Activated naive CD4-positive, alpha-beta T cell treated with anti-CD3 and anti-CD28 coated beads for 36 hours (primary cell): ENCODE results near the gene ATG13. TPM values are rescaled to one million over a fixed set of nuclear protein-coding genes. Genes with fewer than 3 reads are reported as not detected.

Experiments
- CTCF ChIA-PET: fragments of 350-600 bp; sonication (Branson Sonifier 250); formaldehyde crosslinking; loops from one replicate; lab custom pipeline; 2021; ENCODE audit warnings: antibody characterized with exemption; lab: Charles Lee
- DNase-seq: peaks from one replicate; pipeline ENCODE4 v3.0.0-alpha.2; 2020
- H3K27ac Mint-ChIP-seq: one replicate; pipeline ENCODE4 v1.8.0; 2021; ENCODE audit warnings: mild to moderate bottlenecking, mixed read lengths
- H3K27me3 Mint-ChIP-seq: one replicate; pipeline ENCODE4 v1.8.0; 2021; ENCODE audit warnings: low read depth, mixed read lengths
- H3K36me3 Mint-ChIP-seq: one replicate; pipeline ENCODE4 v1.8.0; 2021; ENCODE audit warnings: low read depth, mixed read lengths
- H3K4me1 Mint-ChIP-seq: one replicate; pipeline ENCODE4 v1.8.0; 2021; ENCODE audit warnings: low read depth, mixed read lengths
- H3K4me3 Mint-ChIP-seq: one replicate; pipeline ENCODE4 v1.8.0; 2021; ENCODE audit warnings: mild to moderate bottlenecking, moderate library complexity, mixed read lengths
- H3K9me3 Mint-ChIP-seq: one replicate; pipeline ENCODE4 v1.8.0; 2021; ENCODE audit warnings: mixed read lengths
- intact Hi-C: fragments of 100-400 bp; cut with micrococcal nuclease; formaldehyde crosslinking; loops from one replicate; pipeline ENCODE4 v1.15.1; 2023
- total RNA-seq, 2 experiments: library from RNA; stranded (reverse); gene quantifications; one replicate each; pipeline ENCODE4 v1.2.3, GENCODE V29; 2021

ATG13 gene
- total RNA-seq, 2 experiments from 2014 or later = 54.7 to 55.6 TPM

GRCh38 chr11:46594785-46595184 is 22.6 kb upstream of the ATG13 start:
- Mint-ChIP-seq H3K4me3 (peak overlapping the region; percentile 94), H3K4me1 (peaks cover 33% of the 10 kb centered on the region), H3K9me3 (no peaks in the 10 kb centered on the region), H3K27me3 (no peaks in the 10 kb centered on the region), H3K36me3 (peaks cover 2% of the 10 kb centered on the region), H3K27ac (no peak overlapping the region)
- no peak for DNase-seq
- intact Hi-C loops = loop anchor here (1.0 to 2.0 kb wide), 3 partner anchors 23 to 342 kb away; partner anchors contain the start of genes ATG13, CSTPP1 and HARBI1
- CTCF ChIA-PET = interaction anchor here (1.7 to 1.8 kb wide), 2 partner anchors 10 to 23 kb away, joined by 4 to 6 read pairs; partner anchors contain the start of gene ATG13

- Mint-ChIP-seq H3K4me3 (no peak overlapping the region), H3K27ac (no peak overlapping the region), H3K4me1 (peaks cover 16% of the 10 kb centered on the region), H3K36me3 (no peaks in the 10 kb centered on the region), H3K27me3 (no peaks in the 10 kb centered on the region), H3K9me3 (no peaks in the 10 kb centered on the region)
- CTCF ChIA-PET = no interaction called here
- DNase-seq = no peak
- intact Hi-C loops = no loop called here
Measured at GRCh38 chr11:46597155-46597554, 20.2 kb upstream of the ATG13 start.

GRCh38 chr11:46597609-46598219 is 19.6 kb upstream of the ATG13 start:
- peaks cover 11% of the 10 kb centered on the region for H3K4me1 Mint-ChIP-seq
- H3K36me3 Mint-ChIP-seq = no peaks in the 10 kb centered on the region
- intact Hi-C loops = no loop called here
- no peak overlapping the region for H3K27ac Mint-ChIP-seq
- H3K27me3 Mint-ChIP-seq = no peaks in the 10 kb centered on the region
- no peak for DNase-seq
- H3K9me3 Mint-ChIP-seq = no peaks in the 10 kb centered on the region
- H3K4me3 Mint-ChIP-seq = no peak overlapping the region
- CTCF ChIA-PET = no interaction called here

- H3K27ac Mint-ChIP-seq = no peak overlapping the region
- no peak overlapping the region for H3K4me3 Mint-ChIP-seq
Measured at GRCh38 chr11:46599340-46600193, 17.8 kb upstream of the ATG13 start.

GRCh38 chr11:46600194-46600960 is 17.0 kb upstream of the ATG13 start:
- Mint-ChIP-seq H3K36me3 (peaks cover 2% of the 10 kb centered on the region), H3K4me1 (peaks cover 3% of the 10 kb centered on the region), H3K9me3 (no peaks in the 10 kb centered on the region), H3K4me3 (no peak overlapping the region), H3K27me3 (no peaks in the 10 kb centered on the region), H3K27ac (no peak overlapping the region)
- CTCF ChIA-PET = interaction anchor here (0.6 kb wide), 1 partner anchor 80 kb away, joined by 4 read pairs; no protein-coding TSS in a partner anchor
- intact Hi-C loops = no loop called here
- DNase-seq = no peak

More at GRCh38 chr11:46599340-46600193, 17.8 kb upstream of the ATG13 start:
- DNase-seq = no peak
- CTCF ChIA-PET = interaction anchor here (0.6 to 1.4 kb wide), 3 partner anchors 12 to 593 kb away, joined by 4 to 6 read pairs (median 5); no protein-coding TSS in a partner anchor
- Mint-ChIP-seq H3K4me1 (peaks cover 3% of the 10 kb centered on the region), H3K36me3 (peaks cover 2% of the 10 kb centered on the region), H3K9me3 (no peaks in the 10 kb centered on the region), H3K27me3 (no peaks in the 10 kb centered on the region)
- intact Hi-C loops = no loop called here

GRCh38 chr11:46601129-46601528 is 16.2 kb upstream of the ATG13 start:
- Mint-ChIP-seq H3K27ac (no peak overlapping the region), H3K4me3 (no peak overlapping the region), H3K4me1 (peaks cover 3% of the 10 kb centered on the region), H3K27me3 (no peaks in the 10 kb centered on the region), H3K36me3 (peaks cover 2% of the 10 kb centered on the region), H3K9me3 (no peaks in the 10 kb centered on the region)
- intact Hi-C loops = no loop called here
- CTCF ChIA-PET = no interaction called here
- DNase-seq = no peak

- no peaks in the 10 kb centered on the region for H3K9me3 Mint-ChIP-seq
- H3K4me3 Mint-ChIP-seq = no peak overlapping the region
- H3K4me1 Mint-ChIP-seq = peaks cover 3% of the 10 kb centered on the region
- H3K27me3 Mint-ChIP-seq = no peaks in the 10 kb centered on the region
- intact Hi-C loops = no loop called here
- no peak overlapping the region for H3K27ac Mint-ChIP-seq
- peaks cover 2% of the 10 kb centered on the region for H3K36me3 Mint-ChIP-seq
- CTCF ChIA-PET = interaction anchor here (1.6 kb wide), 1 partner anchor 114 kb away, joined by 3 read pairs; no protein-coding TSS in a partner anchor
- no peak for DNase-seq
Measured at GRCh38 chr11:46603704-46604308, 13.5 kb upstream of the ATG13 start.

GRCh38 chr11:46604796-46605195 is 12.6 kb upstream of the ATG13 start:
- peaks cover 3% of the 10 kb centered on the region for H3K4me1 Mint-ChIP-seq
- intact Hi-C loops = no loop called here
- H3K27me3 Mint-ChIP-seq = no peaks in the 10 kb centered on the region
- H3K27ac Mint-ChIP-seq = no peak overlapping the region
- H3K4me3 Mint-ChIP-seq = no peak overlapping the region
- CTCF ChIA-PET = no interaction called here
- no peaks in the 10 kb centered on the region for H3K9me3 Mint-ChIP-seq
- H3K36me3 Mint-ChIP-seq = peaks cover 2% of the 10 kb centered on the region
- no peak for DNase-seq

GRCh38 chr11:46607516-46607915 is 9.8 kb upstream of the ATG13 start:
- CTCF ChIA-PET = interaction anchor here (0.6 to 1.3 kb wide), 3 partner anchors 8 to 69 kb away, joined by 3 to 5 read pairs (median 3); partner anchors contain the start of gene ATG13
- H3K36me3 Mint-ChIP-seq = peaks cover 2% of the 10 kb centered on the region
- peaks cover 5% of the 10 kb centered on the region for H3K4me1 Mint-ChIP-seq
- no peak overlapping the region for H3K27ac Mint-ChIP-seq
- DNase-seq = no peak
- H3K9me3 Mint-ChIP-seq = no peaks in the 10 kb centered on the region
- H3K4me3 Mint-ChIP-seq = no peak overlapping the region
- intact Hi-C loops = no loop called here
- no peaks in the 10 kb centered on the region for H3K27me3 Mint-ChIP-seq

GRCh38 chr11:46609386-46609785 is 8.0 kb upstream of the ATG13 start:
- H3K4me3 Mint-ChIP-seq = no peak overlapping the region
- CTCF ChIA-PET = no interaction called here
- intact Hi-C loops = no loop called here
- H3K27ac Mint-ChIP-seq = no peak overlapping the region
- peaks cover 2% of the 10 kb centered on the region for H3K4me1 Mint-ChIP-seq
- no peak for DNase-seq
- no peaks in the 10 kb centered on the region for H3K9me3 Mint-ChIP-seq
- H3K36me3 Mint-ChIP-seq = no peaks in the 10 kb centered on the region
- no peaks in the 10 kb centered on the region for H3K27me3 Mint-ChIP-seq

GRCh38 chr11:46611526-46612304 is 5.6 kb upstream of the ATG13 start:
- intact Hi-C loops = loop anchor here (10.0 kb wide), 2 partner anchors 487 to 767 kb away; partner anchors contain the start of genes CRY2 and PHF21A
- no peak for DNase-seq
- Mint-ChIP-seq H3K9me3 (no peaks in the 10 kb centered on the region), H3K4me1 (peaks cover 14% of the 10 kb centered on the region), H3K36me3 (no peaks in the 10 kb centered on the region), H3K27ac (no peak overlapping the region), H3K4me3 (no peak overlapping the region), H3K27me3 (no peaks in the 10 kb centered on the region)
- CTCF ChIA-PET = interaction anchor here (0.5 to 1.6 kb wide), 4 partner anchors 13 to 362 kb away, joined by 3 to 6 read pairs (median 4); no protein-coding TSS in a partner anchor
